ENCODE data around the gene ALAD.
"Not testable (repeated sequence)": the region's sequence is repeated elsewhere in the genome, so short reads cannot be mapped to it uniquely, and the experiment has no call there.

ALAD gene

GRCh38 chr9:113401027-113401792 is at the start of gene ALAD:
TSS of gene ALAD (minus strand) at chr9:113401284. CDS start at chr9:113393559, 7,725 bp downstream.
- intact Hi-C loops (cut with DNase I) = loop anchor here (1.0 to 2.0 kb wide), 3 partner anchors 9 to 126 kb away; partner anchors contain the start of genes C9orf43, CDC26, POLE3 and PRPF4
- peak; percentile 98 to 100 (median 100) for DNase-seq

GRCh38 chr9:113449376-113449775 is 48.3 kb upstream of the ALAD start:
- DNase-seq = no peak
- intact Hi-C loops (cut with DNase I) = no loop called here

GRCh38 chr9:113446323-113446740 is 45.2 kb upstream of the ALAD start:
- DNase-seq = no peak
- intact Hi-C loops (cut with DNase I) = loop anchor here (2.0 kb wide), 3 partner anchors 136 to 212 kb away; no protein-coding TSS in a partner anchor

- no peak for DNase-seq
- intact Hi-C loops (cut with DNase I) = no loop called here
These were observed 43.7 kb upstream of the ALAD start for GRCh38 chr9:113444736-113445135.

DNA sequence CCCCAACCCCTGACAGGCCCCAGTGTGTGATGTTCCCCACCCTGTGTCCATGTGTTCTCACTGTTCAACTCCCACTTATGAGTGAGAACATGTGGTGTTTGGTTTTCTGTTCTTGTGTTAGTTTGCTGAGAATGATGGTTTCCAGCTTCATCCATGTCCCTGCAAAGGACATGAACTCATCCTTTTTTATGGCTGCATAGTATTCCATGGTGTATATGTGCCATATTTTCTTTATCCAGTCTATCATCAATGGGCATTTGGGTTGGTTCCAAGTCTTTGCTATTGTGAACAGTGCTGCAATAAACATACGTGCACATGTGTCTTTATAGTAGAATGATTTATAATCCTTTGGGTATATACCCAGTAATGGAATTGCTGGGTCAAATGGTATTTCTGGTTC is 36.6 kb upstream of the ALAD start:
- intact Hi-C loops (cut with DNase I); DNase-seq: not testable (repeated sequence)

- intact Hi-C loops (cut with DNase I) = no loop called here
- no peak for DNase-seq
These were observed 35.8 kb upstream of the ALAD start for GRCh38 chr9:113436728-113437515.

GRCh38 chr9:113431191-113431590 is 30.1 kb upstream of the ALAD start:
- DNase-seq = no peak
- intact Hi-C loops (cut with DNase I) = no loop called here

- DNase-seq = no peak
- intact Hi-C loops (cut with DNase I) = no loop called here
These were observed 27.1 kb upstream of the ALAD start for GRCh38 chr9:113428062-113428615.

GRCh38 chr9:113427629-113428028 is 26.5 kb upstream of the ALAD start:
- no peak for DNase-seq
- intact Hi-C loops (cut with DNase I) = no loop called here

DNA sequence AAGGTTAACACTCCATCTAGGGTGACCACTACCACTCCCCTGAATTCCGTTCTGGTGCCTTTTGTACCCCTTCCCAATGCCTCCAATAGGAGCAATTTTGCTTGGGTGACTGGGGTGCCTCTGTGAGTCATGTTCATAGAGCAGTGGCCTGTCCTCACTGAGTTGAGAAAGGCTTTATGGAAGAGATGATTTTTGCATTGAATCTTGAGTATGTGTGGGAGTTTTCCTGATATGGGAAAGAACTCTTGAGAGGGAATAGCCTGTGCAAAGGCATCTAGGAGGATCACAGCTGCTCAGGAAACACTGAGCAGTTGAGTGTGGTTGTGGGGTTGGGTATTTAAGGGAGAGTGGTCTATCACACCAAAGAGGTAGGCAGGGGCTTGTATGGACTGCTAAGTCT is 25.6 kb upstream of the ALAD start:
- intact Hi-C loops (cut with DNase I) = no loop called here
- DNase-seq = peak in 1 of 10 donors; percentile 21

GRCh38 chr9:113425072-113425471 is 24.0 kb upstream of the ALAD start:
- peak in 1 of 10 donors; percentile 22 for DNase-seq
- intact Hi-C loops (cut with DNase I) = no loop called here

GRCh38 chr9:113421726-113422125 is 20.6 kb upstream of the ALAD start:
- DNase-seq = no peak
- intact Hi-C loops (cut with DNase I) = no loop called here

DNA sequence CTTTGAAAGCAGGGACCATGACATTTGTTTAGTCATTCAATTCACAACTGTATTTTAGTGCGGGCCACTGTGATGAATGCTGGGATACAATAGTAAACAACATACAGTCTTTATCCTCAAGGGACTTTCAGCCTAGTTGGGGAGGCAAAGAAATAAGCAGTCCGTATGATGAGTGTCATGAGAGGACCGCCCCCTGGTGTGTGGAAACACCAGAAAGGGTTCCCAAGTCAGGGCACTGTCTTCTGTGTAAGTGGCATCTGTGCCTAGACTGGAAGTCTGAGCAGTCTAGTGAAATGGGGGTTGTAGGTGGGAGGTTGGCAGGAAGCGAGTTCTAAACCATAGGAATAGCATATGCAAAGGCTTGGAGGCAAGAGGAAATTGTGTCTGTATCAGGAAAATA is 16.3 kb upstream of the ALAD start:
- intact Hi-C loops (cut with DNase I) = loop anchor here (10.0 kb wide), 1 partner anchor 363 kb away; the partner anchor contains the start of gene ZFP37
- DNase-seq = peak in 1 of 10 donors; percentile 9

- intact Hi-C loops (cut with DNase I) = loop anchor here (10.0 kb wide), 1 partner anchor 361 kb away; the partner anchor contains the start of gene ZFP37
These were observed 15.2 kb upstream of the ALAD start for GRCh38 chr9:113416149-113416721.

GRCh38 chr9:113410207-113410864 is 9.3 kb upstream of the ALAD start, which contains the start of the genes C9orf43 and POLE3:
TSS of gene C9orf43 (plus strand) at chr9:113410747. CDS start at chr9:113413494, 2,747 bp downstream.
TSS of gene POLE3 (minus strand) at chr9:113410675. CDS start at chr9:113410293, 382 bp downstream.
- peak; percentile 88 to 99 (median 92) for DNase-seq
- intact Hi-C loops (cut with DNase I) = loop anchor here (1.0 to 10.0 kb wide), 3 partner anchors 9 to 356 kb away; partner anchors contain the start of genes ALAD, WDR31 and ZFP37

More at GRCh38 chr9:113416149-113416721, 15.2 kb upstream of the ALAD start:
- DNase-seq = no peak

DNA sequence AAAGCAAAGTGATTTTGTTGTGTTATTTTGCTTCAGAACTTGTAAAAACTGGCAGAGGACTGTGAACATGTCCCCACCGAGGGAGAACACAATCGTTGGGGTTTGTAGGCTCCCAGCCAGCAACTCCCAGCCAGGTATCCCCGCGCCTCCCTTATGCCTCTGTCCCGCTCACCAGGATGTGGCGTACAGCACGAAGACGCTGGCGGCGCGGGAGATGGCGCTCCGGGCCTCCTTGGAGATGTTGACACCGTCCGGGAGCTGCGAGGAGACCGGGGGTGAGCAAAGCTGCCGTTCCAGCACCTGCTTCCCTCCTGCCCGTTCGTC is 8.8 kb upstream of the ALAD start:
- DNase-seq = no peak
- intact Hi-C loops (cut with DNase I) = loop anchor here (1.0 to 10.0 kb wide), 3 partner anchors 9 to 355 kb away; partner anchors contain the start of genes ALAD, WDR31 and ZFP37

- peak in 1 of 10 donors; percentile 29 for DNase-seq
- intact Hi-C loops (cut with DNase I) = no loop called here
These were observed 8.4 kb upstream of the ALAD start for GRCh38 chr9:113409481-113409880.

- intact Hi-C loops (cut with DNase I) = not testable (repeated sequence)
- DNase-seq = peak in 7 of 10 donors; percentile 35 to 92 (median 57)
These were observed 5.9 kb upstream of the ALAD start for GRCh38 chr9:113406873-113407511.

GRCh38 chr9:113406353-113406752 is 5.3 kb upstream of the ALAD start:
- peak in 1 of 10 donors; percentile 42 for DNase-seq
- intact Hi-C loops (cut with DNase I) = not testable (repeated sequence)
